ENCODE data around the gene OR56A4. TPM values are rescaled to one million over a fixed set of nuclear protein-coding genes. Genes with fewer than 3 reads are reported as not detected.

OR56A4 gene
- total RNA-seq, result not detected in 2 replicates

GRCh38 chr11:6006846-6007245 is at the start of gene OR56A4:
Gene OR56A4, minus strand, starts transcription at chr11:6006946. Its CDS starts 3,954 bp downstream, at chr11:6002992.
- no peak for DNase-seq (ENCODE audit: low read depth)

- no peak for DNase-seq (ENCODE audit: low read depth)
These were observed 48.8 kb upstream of the OR56A4 start for GRCh38 chr11:6055569-6055968.

- DNase-seq (ENCODE audit: low read depth), result no peak
These were observed 45.6 kb upstream of the OR56A4 start for GRCh38 chr11:6052374-6052773.

- DNase-seq (ENCODE audit: low read depth), result no peak
These were observed 34.1 kb upstream of the OR56A4 start for GRCh38 chr11:6040874-6041273.

GRCh38 chr11:6030708-6031405 is 24.1 kb upstream of the OR56A4 start, which contains the start of gene OR56A1:
Gene OR56A1, minus strand, starts transcription at chr11:6030758. Its CDS starts 3,066 bp downstream, at chr11:6027692.
- DNase-seq (ENCODE audit: low read depth), result no peak

GRCh38 chr11:6027501-6027900 is 20.8 kb upstream of the OR56A4 start:
- DNase-seq (ENCODE audit: low read depth), result no peak

GRCh38 chr11:6025056-6025455 is 18.3 kb upstream of the OR56A4 start:
- DNase-seq (ENCODE audit: low read depth), result no peak

- DNase-seq (ENCODE audit: low read depth), result peak; percentile 64
These were observed 16.2 kb upstream of the OR56A4 start for GRCh38 chr11:6022956-6023355.

- no peak for DNase-seq (ENCODE audit: low read depth)
These were observed 6.3 kb upstream of the OR56A4 start for GRCh38 chr11:6013042-6013441.

- DNase-seq (ENCODE audit: low read depth), result no peak
These were observed 5.4 kb upstream of the OR56A4 start for GRCh38 chr11:6012035-6012668.

- no peak for DNase-seq (ENCODE audit: low read depth)
These were observed 351 bp downstream of the OR56A4 start for GRCh38 chr11:6006395-6006794.

GRCh38 chr11:6002202-6002699 is 4.5 kb downstream of the OR56A4 start:
- DNase-seq (ENCODE audit: low read depth), result no peak

GRCh38 chr11:5994791-5995190 is 12.0 kb downstream of the OR56A4 start:
- no peak for DNase-seq (ENCODE audit: low read depth)

- DNase-seq (ENCODE audit: low read depth), result peak; percentile 4
These were observed 14.0 kb downstream of the OR56A4 start for GRCh38 chr11:5992604-5993251.

- no peak for DNase-seq (ENCODE audit: low read depth)
These were observed 14.6 kb downstream of the OR56A4 start for GRCh38 chr11:5992150-5992549.

GRCh38 chr11:5989203-5989602 is 17.5 kb downstream of the OR56A4 start:
- no peak for DNase-seq (ENCODE audit: low read depth)

- DNase-seq (ENCODE audit: low read depth), result no peak
These were observed 19.9 kb downstream of the OR56A4 start, which contains the start of gene OR52L1 for GRCh38 chr11:5986885-5987284. Gene OR52L1, minus strand, starts transcription at chr11:5986985. Its CDS starts 55 bp downstream, at chr11:5986930.

- DNase-seq (ENCODE audit: low read depth), result no peak
These were observed 23.3 kb downstream of the OR56A4 start for GRCh38 chr11:5983443-5983842.

- DNase-seq (ENCODE audit: low read depth), result no peak
These were observed 33.2 kb downstream of the OR56A4 start for GRCh38 chr11:5973530-5973929.

GRCh38 chr11:5968394-5968793 is 38.4 kb downstream of the OR56A4 start, which contains the start of gene OR56A5:
Gene OR56A5, minus strand, starts transcription at chr11:5968494. Its CDS starts 0 bp downstream, at chr11:5968494.
- no peak for DNase-seq (ENCODE audit: low read depth)

GRCh38 chr11:5967708-5968107 is 39.0 kb downstream of the OR56A4 start:
- DNase-seq (ENCODE audit: low read depth), result no peak

- DNase-seq (ENCODE audit: low read depth), result no peak
These were observed 39.8 kb downstream of the OR56A4 start for GRCh38 chr11:5966958-5967357.
